RWPE1 (cell line): Measurements from ENCODE around the gene MPIG6B.
A peak's percentile ranks its signal among the peaks of the same experiment; 100 is the strongest.

Source experiments
- CTCF ChIA-PET: fragments of 350-600 bp; sonication (Branson Sonifier 250); formaldehyde crosslinking; extraction: SDS; loops from one replicate; lab custom pipeline; 2021; lab: Yijun Ruan, JAX
- POLR2A ChIA-PET: fragments of 400-600 bp; formaldehyde crosslinking; extraction: SDS; loops from one replicate; lab custom pipeline; 2020; ENCODE audit warnings: antibody characterized with exemption; ENCODE audit not compliant: low non-redundant PET; lab: Yijun Ruan, JAX
- DNase-seq: peaks from one replicate; pipeline ENCODE4 v3.0.0; 2012; ENCODE audit warnings: low spot score
- H3K27ac ChIP-seq: fragments of 450-650 bp; 2 replicates; pipeline ENCODE4 v1.5.1; 2017
- TF ChIP-seq, protein P1 (sequence below): fragments of 450-650 bp; conservative IDR thresholded peaks from 2 replicates; pipeline ENCODE4 v1.5.1; 2017; ENCODE audit warnings: low read depth, mild to moderate bottlenecking

The MPIG6B gene

DNA sequence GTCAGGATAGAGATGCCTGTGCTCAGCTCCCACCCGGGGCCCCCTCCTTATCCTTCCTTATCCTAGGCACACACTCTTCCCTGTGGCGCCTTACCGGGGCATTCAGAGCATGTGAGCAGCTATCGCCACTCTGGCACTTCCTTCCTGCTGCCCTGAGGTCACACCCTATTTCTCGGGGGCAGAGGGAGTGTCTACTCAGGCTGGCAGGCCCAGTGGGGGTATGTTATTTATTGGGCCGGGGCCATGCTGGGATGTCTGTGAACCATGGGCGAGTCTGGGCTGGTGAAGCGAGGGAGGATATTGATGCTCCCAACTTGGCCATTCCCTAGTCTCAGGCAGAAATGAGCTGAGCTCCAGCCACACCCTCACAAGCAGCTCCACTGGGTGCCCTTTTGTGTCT, 11.9 kb upstream of the MPIG6B start:
- DNase-seq = peak; percentile 65
- peak overlapping the region; percentile 84 for H3K27ac ChIP-seq
- TF ChIP-seq, protein P1, sequence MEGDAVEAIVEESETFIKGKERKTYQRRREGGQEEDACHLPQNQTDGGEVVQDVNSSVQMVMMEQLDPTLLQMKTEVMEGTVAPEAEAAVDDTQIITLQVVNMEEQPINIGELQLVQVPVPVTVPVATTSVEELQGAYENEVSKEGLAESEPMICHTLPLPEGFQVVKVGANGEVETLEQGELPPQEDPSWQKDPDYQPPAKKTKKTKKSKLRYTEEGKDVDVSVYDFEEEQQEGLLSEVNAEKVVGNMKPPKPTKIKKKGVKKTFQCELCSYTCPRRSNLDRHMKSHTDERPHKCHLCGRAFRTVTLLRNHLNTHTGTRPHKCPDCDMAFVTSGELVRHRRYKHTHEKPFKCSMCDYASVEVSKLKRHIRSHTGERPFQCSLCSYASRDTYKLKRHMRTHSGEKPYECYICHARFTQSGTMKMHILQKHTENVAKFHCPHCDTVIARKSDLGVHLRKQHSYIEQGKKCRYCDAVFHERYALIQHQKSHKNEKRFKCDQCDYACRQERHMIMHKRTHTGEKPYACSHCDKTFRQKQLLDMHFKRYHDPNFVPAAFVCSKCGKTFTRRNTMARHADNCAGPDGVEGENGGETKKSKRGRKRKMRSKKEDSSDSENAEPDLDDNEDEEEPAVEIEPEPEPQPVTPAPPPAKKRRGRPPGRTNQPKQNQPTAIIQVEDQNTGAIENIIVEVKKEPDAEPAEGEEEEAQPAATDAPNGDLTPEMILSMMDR = no peak
- POLR2A ChIA-PET = interaction anchor here (1.1 kb wide), 1 partner anchor 18 kb away, joined by 7 read pairs; the partner anchor contains the start of gene DDAH2
- CTCF ChIA-PET = interaction anchor here (1.7 kb wide), 1 partner anchor 19 kb away, joined by 5 read pairs; no protein-coding TSS in a partner anchor

DNA sequence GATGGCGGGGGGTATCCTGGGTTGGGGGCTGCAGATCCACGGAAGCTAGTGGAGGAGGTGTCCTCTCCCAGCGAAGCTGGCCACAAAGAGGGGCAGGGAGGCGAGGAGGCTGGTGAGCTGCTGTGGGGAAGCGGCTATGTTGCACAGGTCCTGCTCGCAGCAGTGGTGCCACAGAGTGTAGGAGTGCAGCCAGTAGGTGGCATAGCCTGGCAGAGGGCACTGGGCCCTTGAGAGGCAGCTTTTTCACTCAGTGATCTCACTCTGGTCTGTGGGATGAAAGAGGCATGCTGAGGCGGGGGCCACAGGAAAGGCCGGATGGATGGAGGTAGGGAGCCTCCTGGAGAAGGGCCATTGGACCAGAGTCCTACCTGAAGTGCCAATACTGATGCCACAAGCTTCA, 10.9 kb upstream of the MPIG6B start:
- DNase-seq = no peak
- H3K27ac ChIP-seq = peak overlapping the region; percentile 84
- ChIA-PET CTCF (interaction anchor here (0.6 to 1.7 kb wide), 3 partner anchors 10 to 96 kb away, joined by 3 to 5 read pairs (median 3); no protein-coding TSS in a partner anchor), POLR2A (interaction anchor here (0.6 kb wide), 1 partner anchor 60 kb away, joined by 4 read pairs; no protein-coding TSS in a partner anchor)
- TF ChIP-seq, protein P1 = no peak

DNA sequence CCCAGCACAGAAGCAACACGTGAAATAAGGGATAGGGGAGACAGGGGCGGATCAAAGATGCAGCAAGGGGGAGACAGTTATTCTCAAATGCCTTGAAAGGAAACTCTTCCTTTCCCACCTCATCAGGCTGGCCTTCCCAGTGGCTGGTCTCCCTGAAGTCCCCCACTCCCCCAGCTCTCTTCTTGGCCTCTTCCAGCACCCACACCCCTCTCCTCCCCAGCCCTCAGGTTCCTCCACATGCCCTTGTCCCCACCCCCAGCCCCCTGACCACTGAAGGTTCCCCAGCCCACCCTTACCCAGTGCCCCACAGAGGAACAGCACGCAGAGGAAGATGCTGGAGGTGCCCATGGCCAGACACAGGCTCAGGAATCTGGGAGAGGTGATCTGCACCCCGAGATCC, 9.7 kb upstream of the MPIG6B start:
- no peak for DNase-seq
- CTCF ChIA-PET = no interaction called here
- TF ChIP-seq, protein P1 = no peak
- no peak overlapping the region for H3K27ac ChIP-seq
- POLR2A ChIA-PET = interaction anchor here (0.6 kb wide), 1 partner anchor 32 kb away, joined by 3 read pairs; no protein-coding TSS in a partner anchor

DNA sequence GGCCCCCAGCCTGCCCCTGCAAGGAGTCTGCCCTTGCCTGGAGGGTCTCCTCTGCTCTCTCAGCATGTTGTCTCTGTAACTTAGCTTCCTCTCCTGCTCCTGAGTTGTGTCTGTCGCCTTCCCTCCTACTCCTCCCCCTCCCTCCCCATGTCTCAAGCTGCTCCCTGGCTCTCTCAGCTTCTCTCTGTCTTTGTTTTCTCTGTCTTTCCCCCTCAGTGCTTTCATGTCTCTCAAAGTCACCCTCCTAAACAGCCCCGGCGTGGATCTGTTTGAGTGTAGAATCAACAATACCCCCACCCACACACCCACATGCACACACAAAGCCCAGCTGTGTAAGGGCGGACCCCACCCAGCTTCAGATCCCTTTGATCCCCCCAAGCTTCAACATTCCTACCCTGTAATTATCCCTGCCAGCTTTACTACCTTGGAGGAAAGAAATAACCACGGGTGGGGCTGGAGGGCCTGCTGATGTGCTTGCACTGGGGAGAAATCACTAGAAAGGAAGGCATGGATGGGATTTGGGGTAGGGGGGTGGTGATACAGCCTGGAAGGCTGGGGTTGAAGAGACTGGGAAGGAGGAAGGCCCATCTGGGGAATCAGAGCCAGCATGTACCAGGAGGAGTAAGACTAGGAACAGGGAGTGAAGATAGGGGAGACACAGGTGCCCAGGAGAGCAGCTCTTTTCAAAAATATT, 9.0 kb upstream of the MPIG6B start:
- TF ChIP-seq, protein P1 = no peak
- ChIA-PET CTCF (interaction anchor here (0.6 kb wide), 1 partner anchor 83 kb away, joined by 3 read pairs; no protein-coding TSS in a partner anchor), POLR2A (no interaction called here)
- no peak overlapping the region for H3K27ac ChIP-seq
- DNase-seq = no peak

DNA sequence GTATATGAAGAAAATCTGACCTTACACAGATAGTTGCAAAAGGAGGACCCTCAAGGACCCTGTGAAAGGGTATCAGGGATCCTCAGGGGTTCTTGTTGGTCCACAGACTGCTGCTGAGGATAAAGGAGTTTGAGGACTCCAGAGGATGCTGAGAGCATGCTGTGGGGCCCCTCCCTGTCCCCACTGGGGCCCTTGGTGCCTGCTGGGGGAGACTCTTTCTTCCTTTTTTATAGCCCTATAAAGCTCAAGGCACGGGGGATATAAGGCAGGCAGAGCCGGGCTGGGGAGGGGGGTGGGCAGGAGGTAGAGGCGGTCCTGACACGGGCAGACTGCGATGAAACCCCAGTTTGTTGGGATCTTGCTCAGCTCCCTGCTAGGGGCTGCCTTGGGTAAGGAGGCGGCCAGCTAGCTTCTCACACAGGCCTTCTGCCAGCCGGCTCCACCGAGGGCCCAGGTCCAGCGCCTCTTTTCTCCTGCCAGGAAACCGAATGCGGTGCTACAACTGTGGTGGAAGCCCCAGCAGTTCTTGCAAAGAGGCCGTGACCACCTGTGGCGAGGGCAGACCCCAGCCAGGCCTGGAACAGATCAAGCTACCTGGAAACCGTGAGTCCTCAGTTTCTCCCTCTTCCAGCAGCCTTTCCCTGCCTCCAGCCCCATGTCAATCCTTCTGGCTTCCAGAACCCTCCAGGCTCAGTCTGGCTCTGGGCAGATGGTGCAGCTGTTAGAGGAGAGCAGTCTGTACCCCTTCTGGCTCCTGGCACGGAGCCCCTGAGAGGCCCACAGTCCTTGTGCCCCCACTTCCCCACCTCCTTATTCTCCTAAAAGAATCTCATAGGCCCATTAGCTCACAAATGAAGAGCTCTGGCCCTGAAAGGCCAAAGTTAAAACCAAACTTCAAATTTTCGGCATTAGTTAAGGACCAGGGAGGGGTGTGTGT, 7.9 kb upstream of the MPIG6B start, which contains the start of gene LY6G6D:
Gene LY6G6D, plus strand, starts transcription at position 327 of the 937 bp plus-strand sequence. Its CDS starts 8 bp downstream, at position 335.
- no peak for DNase-seq
- CTCF ChIA-PET = interaction anchor here (1.2 kb wide), 1 partner anchor 14 kb away, joined by 8 read pairs; the partner anchor contains the start of gene DDAH2
- H3K27ac ChIP-seq = peak within 1 kb of the TSS; percentile 12; the same call in 1 of the 2 replicates
- TF ChIP-seq, protein P1 = no peak
- POLR2A ChIA-PET = interaction anchor here (0.6 kb wide), 1 partner anchor 20 kb away, joined by 6 read pairs; no protein-coding TSS in a partner anchor
